ENCODE data around the gene UHRF2.
"Not testable (repeated sequence)": the region's sequence is repeated elsewhere in the genome, so short reads cannot be mapped to it uniquely, and the experiment has no call there.

UHRF2 gene, protein sequence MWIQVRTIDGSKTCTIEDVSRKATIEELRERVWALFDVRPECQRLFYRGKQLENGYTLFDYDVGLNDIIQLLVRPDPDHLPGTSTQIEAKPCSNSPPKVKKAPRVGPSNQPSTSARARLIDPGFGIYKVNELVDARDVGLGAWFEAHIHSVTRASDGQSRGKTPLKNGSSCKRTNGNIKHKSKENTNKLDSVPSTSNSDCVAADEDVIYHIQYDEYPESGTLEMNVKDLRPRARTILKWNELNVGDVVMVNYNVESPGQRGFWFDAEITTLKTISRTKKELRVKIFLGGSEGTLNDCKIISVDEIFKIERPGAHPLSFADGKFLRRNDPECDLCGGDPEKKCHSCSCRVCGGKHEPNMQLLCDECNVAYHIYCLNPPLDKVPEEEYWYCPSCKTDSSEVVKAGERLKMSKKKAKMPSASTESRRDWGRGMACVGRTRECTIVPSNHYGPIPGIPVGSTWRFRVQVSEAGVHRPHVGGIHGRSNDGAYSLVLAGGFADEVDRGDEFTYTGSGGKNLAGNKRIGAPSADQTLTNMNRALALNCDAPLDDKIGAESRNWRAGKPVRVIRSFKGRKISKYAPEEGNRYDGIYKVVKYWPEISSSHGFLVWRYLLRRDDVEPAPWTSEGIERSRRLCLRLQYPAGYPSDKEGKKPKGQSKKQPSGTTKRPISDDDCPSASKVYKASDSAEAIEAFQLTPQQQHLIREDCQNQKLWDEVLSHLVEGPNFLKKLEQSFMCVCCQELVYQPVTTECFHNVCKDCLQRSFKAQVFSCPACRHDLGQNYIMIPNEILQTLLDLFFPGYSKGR

DNA sequence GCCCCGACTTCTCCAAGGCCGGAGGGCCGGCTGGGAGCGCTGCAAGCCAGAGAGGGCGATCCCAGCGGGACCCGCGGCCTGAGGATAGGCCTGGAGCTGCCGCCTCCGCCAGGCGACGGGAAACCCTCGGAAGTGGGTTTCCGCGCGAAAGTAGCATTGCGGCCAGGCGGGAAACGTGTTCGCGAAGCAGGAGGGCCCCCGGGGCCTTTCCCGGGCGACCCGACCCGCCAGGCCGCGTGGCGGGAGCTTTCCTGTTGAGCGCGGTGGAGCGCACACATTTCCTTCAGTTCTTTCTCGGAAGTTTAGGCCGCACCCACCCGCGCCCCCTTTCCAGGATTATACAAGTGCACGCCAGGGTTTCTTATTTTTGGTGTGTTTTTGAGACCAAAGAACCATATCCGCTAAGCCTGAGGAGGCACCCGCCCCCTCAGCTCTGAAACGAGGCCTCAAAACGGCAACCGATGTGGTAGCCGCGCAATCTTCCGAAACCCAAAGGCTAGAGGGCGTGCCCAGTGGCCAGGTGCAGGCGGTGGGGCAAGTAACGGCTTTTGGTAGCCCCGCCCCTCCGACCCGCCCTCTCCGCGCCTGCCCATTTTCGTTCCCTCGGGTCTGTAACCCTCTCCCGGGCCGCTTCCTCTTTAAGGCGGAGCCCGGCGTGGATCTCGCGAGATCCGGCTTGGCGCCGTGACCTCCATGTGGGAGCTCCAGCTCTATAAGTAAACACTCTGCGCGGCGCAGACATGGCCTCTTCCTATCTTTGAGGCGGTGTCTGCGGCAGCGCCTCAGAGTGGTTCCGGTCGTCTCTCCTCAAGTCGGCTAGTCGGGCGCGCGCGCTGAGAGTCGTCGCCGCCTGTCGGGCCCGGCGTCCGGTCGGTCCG, at the start of gene UHRF2:
UHRF2 (plus strand) TSS at position 713 of the 878 bp plus-strand sequence. CDS start 292 bp downstream, outside the sequence.
- H3K27ac ChIP-seq (ENCODE audit: low read length): peak within 1 kb of the TSS; percentile 95
- peak within 1 kb of the TSS; percentile 93 for H3K9ac ChIP-seq (ENCODE audit: low read length)
- peak within 1 kb of the TSS; percentile 82 for H3K4me2 ChIP-seq (ENCODE audit: low read length)
- no peak for TF ChIP-seq EZH2phosphoT487 (IDR thresholded peaks at IDR 0.05; ENCODE audit: low read depth)
- TF ChIP-seq, protein P1, sequence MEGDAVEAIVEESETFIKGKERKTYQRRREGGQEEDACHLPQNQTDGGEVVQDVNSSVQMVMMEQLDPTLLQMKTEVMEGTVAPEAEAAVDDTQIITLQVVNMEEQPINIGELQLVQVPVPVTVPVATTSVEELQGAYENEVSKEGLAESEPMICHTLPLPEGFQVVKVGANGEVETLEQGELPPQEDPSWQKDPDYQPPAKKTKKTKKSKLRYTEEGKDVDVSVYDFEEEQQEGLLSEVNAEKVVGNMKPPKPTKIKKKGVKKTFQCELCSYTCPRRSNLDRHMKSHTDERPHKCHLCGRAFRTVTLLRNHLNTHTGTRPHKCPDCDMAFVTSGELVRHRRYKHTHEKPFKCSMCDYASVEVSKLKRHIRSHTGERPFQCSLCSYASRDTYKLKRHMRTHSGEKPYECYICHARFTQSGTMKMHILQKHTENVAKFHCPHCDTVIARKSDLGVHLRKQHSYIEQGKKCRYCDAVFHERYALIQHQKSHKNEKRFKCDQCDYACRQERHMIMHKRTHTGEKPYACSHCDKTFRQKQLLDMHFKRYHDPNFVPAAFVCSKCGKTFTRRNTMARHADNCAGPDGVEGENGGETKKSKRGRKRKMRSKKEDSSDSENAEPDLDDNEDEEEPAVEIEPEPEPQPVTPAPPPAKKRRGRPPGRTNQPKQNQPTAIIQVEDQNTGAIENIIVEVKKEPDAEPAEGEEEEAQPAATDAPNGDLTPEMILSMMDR (IDR thresholded peaks at IDR 0.05; ENCODE audit: low read depth, low read length): no peak
- H3K79me2 ChIP-seq (ENCODE audit: low read length): peaks cover 46% of the 10 kb centered on the region
- H3K27me3 ChIP-seq (ENCODE audit: low read depth, low read length): peaks cover 22% of the 10 kb centered on the region
- peak within 1 kb of the TSS; percentile 93 for H3K4me3 ChIP-seq (ENCODE audit: low read length)
- H3K36me3 ChIP-seq (replicated peaks; ENCODE audit: low read depth, low read length): peaks cover 10% of the 10 kb centered on the region
- H2AFZ ChIP-seq (ENCODE audit: low read depth, low read length): peak within 1 kb of the TSS; percentile 94
- peaks cover 35% of the 10 kb centered on the region for H4K20me1 ChIP-seq (ENCODE audit: insufficient read depth, low read length)
- peaks cover 56% of the 10 kb centered on the region for H3K4me1 ChIP-seq (ENCODE audit: low read length)
- no peaks in the 10 kb centered on the region for H3K9me3 ChIP-seq (ENCODE audit: insufficient read depth, low read length)

DNA sequence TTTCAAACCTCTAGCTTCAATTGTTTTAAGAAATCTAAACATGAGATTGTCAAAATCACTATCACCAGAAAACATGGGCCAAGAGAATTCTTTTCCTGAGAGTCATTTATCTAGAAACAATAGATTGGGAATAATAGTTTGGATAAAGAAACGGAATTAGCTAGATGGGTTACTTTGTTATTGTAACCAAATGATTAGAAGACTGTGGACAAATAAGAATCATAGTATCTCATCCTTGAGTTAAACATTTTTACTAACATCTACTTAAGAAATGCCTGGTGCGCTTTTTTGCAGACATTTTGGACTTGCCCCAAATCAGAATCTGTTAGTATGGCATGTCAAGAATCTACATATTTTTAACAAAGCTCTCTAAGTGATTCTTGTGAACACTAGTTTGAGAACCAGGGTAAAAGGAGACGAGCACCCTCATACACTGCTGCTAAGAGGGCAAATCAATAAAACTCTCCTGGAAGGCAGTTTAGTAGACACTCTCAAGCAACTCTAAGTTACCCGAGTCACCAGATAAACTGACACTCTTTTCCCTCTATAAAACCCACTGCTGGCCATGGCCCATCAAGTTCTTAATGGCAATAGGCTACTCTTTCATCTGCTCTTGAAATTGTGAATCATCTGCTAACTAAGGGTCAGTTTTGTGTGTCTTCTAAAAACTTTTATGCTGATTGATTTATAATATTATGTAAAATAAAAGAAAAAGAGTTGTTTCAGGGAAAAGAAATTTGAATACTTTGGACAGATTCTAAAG, 45.7 kb upstream of the UHRF2 start:
- Histone ChIP-seq H3K4me1 (ENCODE audit: low read length) (no peaks in the 10 kb centered on the region), H3K79me2 (ENCODE audit: low read length) (no peaks in the 10 kb centered on the region), H3K36me3 (replicated peaks; ENCODE audit: low read depth, low read length) (no peaks in the 10 kb centered on the region), H3K27ac (ENCODE audit: low read length) (no peak overlapping the region), H4K20me1 (ENCODE audit: insufficient read depth, low read length) (no peaks in the 10 kb centered on the region), H3K9me3 (ENCODE audit: insufficient read depth, low read length) (peaks cover 8% of the 10 kb centered on the region; the same call in 1 of the 2 replicates), H3K4me2 (ENCODE audit: low read length) (no peak overlapping the region), H3K27me3 (ENCODE audit: low read depth, low read length) (no peaks in the 10 kb centered on the region), H2AFZ (ENCODE audit: low read depth, low read length) (no peak overlapping the region), H3K9ac (ENCODE audit: low read length) (no peak overlapping the region), H3K4me3 (ENCODE audit: low read length) (no peak overlapping the region)
- TF ChIP-seq EZH2phosphoT487 (IDR thresholded peaks at IDR 0.05; ENCODE audit: low read depth): no peak
- TF ChIP-seq, protein P1 (IDR thresholded peaks at IDR 0.05; ENCODE audit: low read depth, low read length): no peak

DNA sequence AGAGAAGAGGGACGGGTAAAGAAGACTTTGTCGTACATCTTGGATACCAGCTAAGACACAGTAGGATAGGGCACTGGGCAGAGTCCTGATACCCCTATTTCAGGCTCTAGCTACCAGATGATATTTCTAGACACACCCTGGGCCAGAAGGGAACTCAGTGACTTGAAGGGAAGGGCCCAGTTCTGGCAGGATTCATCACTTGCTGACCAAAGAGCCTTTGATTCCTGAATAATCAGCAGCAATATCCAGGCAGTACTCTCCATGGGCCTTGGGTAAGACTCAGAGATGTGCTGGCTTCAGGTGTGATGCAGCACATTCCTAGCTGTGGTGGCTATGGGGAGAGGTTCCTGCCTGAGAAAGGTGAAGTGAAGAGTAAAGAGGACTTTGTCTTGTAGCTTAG, 44.2 kb upstream of the UHRF2 start:
- no peak overlapping the region for H3K4me3 ChIP-seq (ENCODE audit: low read length)
- no peak overlapping the region for H3K27ac ChIP-seq (ENCODE audit: low read length)
- no peaks in the 10 kb centered on the region for H3K27me3 ChIP-seq (ENCODE audit: low read depth, low read length)
- H3K9me3 ChIP-seq (ENCODE audit: insufficient read depth, low read length): peaks cover 8% of the 10 kb centered on the region; the same call in 1 of the 2 replicates
- H3K4me1 ChIP-seq (ENCODE audit: low read length): no peaks in the 10 kb centered on the region
- TF ChIP-seq, protein P1 (IDR thresholded peaks at IDR 0.05; ENCODE audit: low read depth, low read length): no peak
- no peak for TF ChIP-seq EZH2phosphoT487 (IDR thresholded peaks at IDR 0.05; ENCODE audit: low read depth)
- no peaks in the 10 kb centered on the region for H3K36me3 ChIP-seq (replicated peaks; ENCODE audit: low read depth, low read length)
- no peaks in the 10 kb centered on the region for H3K79me2 ChIP-seq (ENCODE audit: low read length)
- no peaks in the 10 kb centered on the region for H4K20me1 ChIP-seq (ENCODE audit: insufficient read depth, low read length)
- H3K4me2 ChIP-seq (ENCODE audit: low read length): no peak overlapping the region
- H2AFZ ChIP-seq (ENCODE audit: low read depth, low read length): no peak overlapping the region
- no peak overlapping the region for H3K9ac ChIP-seq (ENCODE audit: low read length)

DNA sequence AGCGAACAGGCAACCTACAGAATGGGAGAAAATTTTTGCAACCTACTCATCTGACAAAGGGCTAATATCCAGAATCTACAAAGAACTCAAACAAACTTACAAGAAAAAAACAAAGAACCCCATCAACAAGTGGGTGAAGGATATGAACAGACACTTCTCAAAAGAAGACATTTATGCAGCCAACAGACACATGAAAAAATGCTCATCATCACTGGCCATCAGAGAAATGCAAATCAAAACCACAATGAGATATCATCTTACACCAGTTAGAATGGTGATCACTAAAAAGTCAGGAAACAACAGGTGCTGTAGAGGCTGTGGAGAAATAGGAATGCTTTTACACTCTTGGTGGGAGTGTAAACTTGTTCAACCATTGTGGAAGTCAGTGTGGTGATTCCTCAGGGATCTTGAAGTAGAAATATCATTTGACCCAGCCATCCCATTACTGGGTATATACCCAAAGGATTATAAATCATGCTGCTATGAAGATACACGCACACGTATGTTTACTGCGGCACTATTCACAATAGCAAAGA, 31.5 kb upstream of the UHRF2 start:
- H3K27ac ChIP-seq (ENCODE audit: low read length); H3K4me3 ChIP-seq (ENCODE audit: low read length); H4K20me1 ChIP-seq (ENCODE audit: insufficient read depth, low read length); H3K27me3 ChIP-seq (ENCODE audit: low read depth, low read length); H3K79me2 ChIP-seq (ENCODE audit: low read length); H3K9me3 ChIP-seq (ENCODE audit: insufficient read depth, low read length); H2AFZ ChIP-seq (ENCODE audit: low read depth, low read length); H3K4me2 ChIP-seq (ENCODE audit: low read length); H3K36me3 ChIP-seq (replicated peaks; ENCODE audit: low read depth, low read length); H3K4me1 ChIP-seq (ENCODE audit: low read length); H3K9ac ChIP-seq (ENCODE audit: low read length): not testable (repeated sequence)
